Psoas muscle (tissue), 8 donors: ENCODE results near the gene TLR2. TPM values are rescaled to one million over a fixed set of nuclear protein-coding genes. Genes with fewer than 3 reads are reported as not detected.

Experiments used
- ATAC-seq, 4 donors: fragments of 200-7000 bp; cut with Tn5 transposase; one replicate each; pipeline ENCODE4 v1.9.1; 2020; ENCODE audit warnings: moderate library complexity in 3 of 4, mild to moderate bottlenecking in 2 of 4
- DNase-seq, 2 donors: peaks; one replicate each; pipeline ENCODE4 v3.0.0-alpha.2; 2020
- H3K27ac ChIP-seq: fragments of 200-600 bp; one replicate; pipeline ENCODE4 v1.8.0; 2022
- H3K27me3 ChIP-seq, 3 donors: fragments of 200-600 bp in 1 of 3; one replicate each; pipeline versions ENCODE4 v1.6.1 to v1.8.0; 2013 to 2022; ENCODE audit warnings: low read length in 2 of 3, mild to moderate bottlenecking in 2 of 3, moderate library complexity in 1 of 3; ENCODE audit not compliant: insufficient read depth in 3 of 3
- H3K36me3 ChIP-seq, 2 donors: fragments of 200-600 bp in 1 of 2; one replicate each; pipeline versions ENCODE4 v1.6.1 to v1.8.0; 2013 to 2022; ENCODE audit warnings: low read depth in 1 of 2, mild to moderate bottlenecking in 1 of 2, moderate library complexity in 1 of 2; ENCODE audit not compliant: insufficient read depth in 1 of 2
- H3K4me1 ChIP-seq: fragments of 200-600 bp; one replicate; pipeline ENCODE4 v1.8.0; 2022
- H3K4me3 ChIP-seq: fragments of 200-600 bp; one replicate; pipeline ENCODE4 v1.8.0; 2022; ENCODE audit warnings: mild to moderate bottlenecking
- H3K9me3 ChIP-seq: fragments of 200-600 bp; one replicate; pipeline ENCODE4 v1.8.0; 2022
- WGBS, 3 donors: extraction: QIAGEN DNeasy Blood & Tissue Kit; methylation state at CpG; one replicate each; pipeline versions ENCODE4 v1.1.6 to v1.1.7; 2013; 5-methylcytosine and 5-hydroxymethylcytosine counted together
- intact Hi-C, 2 donors: fragments of 100-400 bp; cut with DNase I; formaldehyde crosslinking; loops; one replicate each; pipeline versions ENCODE4 v1.11.0 to v1.14.2; 2022
- polyA plus RNA-seq, 3 donors: library from polyadenylated mRNA; stranded (reverse); fragments of 200-250 nt; gene quantifications; one replicate each; pipeline ENCODE4 v1.2.3, GENCODE V29; 2013
- total RNA-seq, 4 donors: library from RNA; stranded (reverse); fragmentation: NEBNext Ultra II Directional in 2 of 4; extraction: Animal tissue kit (Norgen Biotek cat#: 25700) in 2 of 4; gene quantifications; one replicate each; pipeline versions ENCODE4 v1.2.1 to v1.2.4, GENCODE V29; 2021 to 2023
- TF ChIP-seq, protein P1 (sequence below): fragments of 200-600 bp; IDR thresholded peaks from one replicate; pipeline ENCODE4 v1.8.0; 2022; ENCODE audit warnings: antibody characterized with exemption
- donor health status: healthy with polysubstance abuse.
- donor health status: DM: no; HTN: no; CAD: no; lungs with moderate emphysema.
- donor health status: Bipolar disorder and iron deficiency.
- donor health status: healthy.
- donor health status: DM: yes; HTN: yes; CAD: no.
- donor health status: DM: no; HTN: no; CAD: no.
- donor health status: DM: no; HTN: no; CAD: no.
- donor health status: DM: yes; HTN: yes; CAD: no.

TLR2 gene
- total and polyA plus RNA-seq, 7 donors = 0.42 to 3.7 (median 1.8) TPM

- WGBS, 3 donors = 87 to 96% (median 87%) methylated on average over 5 of the region's 5 CpGs
- no peaks in the 10 kb centered on the region for H3K4me1 ChIP-seq
- no peak overlapping the region for H3K4me3 ChIP-seq
- H3K9me3 ChIP-seq = peaks cover 14% of the 10 kb centered on the region
- DNase-seq (no peak), ATAC-seq (no peak)
- H3K27ac ChIP-seq = no peak overlapping the region
- TF ChIP-seq, protein P1, sequence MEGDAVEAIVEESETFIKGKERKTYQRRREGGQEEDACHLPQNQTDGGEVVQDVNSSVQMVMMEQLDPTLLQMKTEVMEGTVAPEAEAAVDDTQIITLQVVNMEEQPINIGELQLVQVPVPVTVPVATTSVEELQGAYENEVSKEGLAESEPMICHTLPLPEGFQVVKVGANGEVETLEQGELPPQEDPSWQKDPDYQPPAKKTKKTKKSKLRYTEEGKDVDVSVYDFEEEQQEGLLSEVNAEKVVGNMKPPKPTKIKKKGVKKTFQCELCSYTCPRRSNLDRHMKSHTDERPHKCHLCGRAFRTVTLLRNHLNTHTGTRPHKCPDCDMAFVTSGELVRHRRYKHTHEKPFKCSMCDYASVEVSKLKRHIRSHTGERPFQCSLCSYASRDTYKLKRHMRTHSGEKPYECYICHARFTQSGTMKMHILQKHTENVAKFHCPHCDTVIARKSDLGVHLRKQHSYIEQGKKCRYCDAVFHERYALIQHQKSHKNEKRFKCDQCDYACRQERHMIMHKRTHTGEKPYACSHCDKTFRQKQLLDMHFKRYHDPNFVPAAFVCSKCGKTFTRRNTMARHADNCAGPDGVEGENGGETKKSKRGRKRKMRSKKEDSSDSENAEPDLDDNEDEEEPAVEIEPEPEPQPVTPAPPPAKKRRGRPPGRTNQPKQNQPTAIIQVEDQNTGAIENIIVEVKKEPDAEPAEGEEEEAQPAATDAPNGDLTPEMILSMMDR = no peak
- H3K27me3 ChIP-seq = peaks cover 0 to 3% (median 0%) of the 10 kb centered on the region in 3 donors
- intact Hi-C loops = no loop called here
- H3K36me3 ChIP-seq = no peaks in the 10 kb centered on the region
Observed at GRCh38 chr4:153676486-153676885, 7.6 kb upstream of the TLR2 start.

DNA sequence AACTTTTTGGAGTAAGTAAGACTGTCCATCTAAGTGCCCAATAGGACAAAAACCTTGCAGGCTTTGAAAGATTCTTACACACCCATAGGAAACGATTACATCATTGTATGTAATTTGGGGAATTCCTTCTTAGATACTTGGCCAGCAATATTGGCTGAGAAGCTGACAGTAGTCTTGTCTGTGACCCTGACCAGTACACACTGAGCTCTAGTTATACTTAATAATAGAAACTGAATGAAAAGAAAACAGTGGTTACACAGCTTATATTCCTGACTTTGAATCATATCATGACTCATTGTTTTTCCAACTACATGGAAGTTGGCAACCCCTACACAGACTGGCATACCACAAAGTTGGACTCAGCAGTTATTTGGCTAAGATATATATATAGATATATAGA is 7.1 kb upstream of the TLR2 start:
- no peak overlapping the region for H3K4me3 ChIP-seq
- 42 to 52% (median 43%) methylated on average over 1 of the region's 1 CpG for WGBS, 3 donors
- H3K36me3 ChIP-seq = no peaks in the 10 kb centered on the region
- intact Hi-C loops = no loop called here
- peaks cover 2 to 4% (median 3%) of the 10 kb centered on the region in 3 donors for H3K27me3 ChIP-seq
- ATAC-seq (no peak), DNase-seq (no peak)
- TF ChIP-seq, protein P1 = no peak
- H3K9me3 ChIP-seq = peaks cover 14% of the 10 kb centered on the region
- no peaks in the 10 kb centered on the region for H3K4me1 ChIP-seq
- no peak overlapping the region for H3K27ac ChIP-seq

- DNase-seq (no peak), ATAC-seq (no peak)
- TF ChIP-seq, protein P1 = no peak
- H3K27me3 ChIP-seq = peaks cover 3 to 28% (median 12%) of the 10 kb centered on the region in 3 donors
- H3K27ac ChIP-seq = no peak overlapping the region
- H3K9me3 ChIP-seq = peaks cover 14% of the 10 kb centered on the region
- H3K4me1 ChIP-seq = no peaks in the 10 kb centered on the region
- intact Hi-C loops = no loop called here
- no peak overlapping the region for H3K4me3 ChIP-seq
- no peaks in the 10 kb centered on the region for H3K36me3 ChIP-seq
- WGBS, 3 donors = 65 to 75% (median 67%) methylated on average over 6 of the region's 6 CpGs
Observed at GRCh38 chr4:153679486-153679885, 4.6 kb upstream of the TLR2 start.

- H3K27me3 ChIP-seq = peaks cover 0 to 48% (median 12%) of the 10 kb centered on the region in 3 donors
- 8 to 12% (median 10%) methylated on average over 27 of the region's 27 CpGs for WGBS, 3 donors
- DNase-seq = no peak
- no peaks in the 10 kb centered on the region for H3K36me3 ChIP-seq
- TF ChIP-seq, protein P1 = no peak
- H3K4me3 ChIP-seq = peak overlapping the region; percentile 70
- intact Hi-C loops = no loop called here
- H3K4me1 ChIP-seq = peaks cover 3% of the 10 kb centered on the region
- H3K9me3 ChIP-seq = peaks cover 7% of the 10 kb centered on the region
- no peak overlapping the region for H3K27ac ChIP-seq
- peak in 1 of 4 donors; percentile 80 for ATAC-seq
Observed at GRCh38 chr4:153683763-153684181, 308 bp upstream of the TLR2 start.

GRCh38 chr4:153684971-153685371 is 891 bp downstream of the TLR2 start:
- TF ChIP-seq, protein P1 = no peak
- Histone ChIP-seq H3K4me3 (peak overlapping the region; percentile 70), H3K27me3 (peaks cover 0 to 48% (median 12%) of the 10 kb centered on the region in 3 donors), H3K9me3 (peaks cover 9% of the 10 kb centered on the region), H3K27ac (no peak overlapping the region), H3K36me3 (no peaks in the 10 kb centered on the region), H3K4me1 (peaks cover 3% of the 10 kb centered on the region)
- intact Hi-C loops = loop anchor here in 1 of 2 donors (5.0 kb wide), 1 partner anchor 947 kb away; no protein-coding TSS in a partner anchor
- DNase-seq = no peak
- 25 to 27% (median 25%) methylated on average over 9 of the region's 9 CpGs for WGBS, 3 donors
- ATAC-seq = peak in 1 of 4 donors; percentile 13
